ENCODE measurements around the gene TRMT1. TPM values are rescaled to one million over a fixed set of nuclear protein-coding genes. Genes with fewer than 3 reads are reported as not detected.

Gene TRMT1
- total RNA-seq, 1 donor from 2014 or later: 15.8 TPM

DNA sequence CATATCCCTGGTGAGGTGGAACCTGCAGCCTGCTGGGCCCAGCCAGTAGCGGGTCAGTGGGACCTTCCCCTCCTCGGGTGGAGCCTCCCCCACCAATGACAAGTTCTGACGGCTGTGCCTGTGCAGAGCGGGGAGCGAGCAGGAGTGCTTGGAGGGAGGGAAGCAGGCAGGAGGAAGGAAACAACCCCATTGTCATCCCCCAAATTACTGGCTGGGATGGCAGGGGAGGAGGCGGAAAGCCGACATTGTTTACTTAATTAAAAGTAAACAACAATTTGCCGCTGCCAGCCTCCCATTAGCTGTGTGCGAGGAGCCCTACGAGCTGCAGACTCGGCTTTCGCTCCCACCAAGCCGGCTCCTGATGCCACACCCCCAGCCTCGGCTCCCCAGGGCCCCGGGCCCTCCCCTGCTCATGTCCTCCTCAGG lies 59.4 kb downstream of the TRMT1 start:
- ATAC-seq (no peak), DNase-seq (ENCODE audit: low spot score) (no peak)

DNA sequence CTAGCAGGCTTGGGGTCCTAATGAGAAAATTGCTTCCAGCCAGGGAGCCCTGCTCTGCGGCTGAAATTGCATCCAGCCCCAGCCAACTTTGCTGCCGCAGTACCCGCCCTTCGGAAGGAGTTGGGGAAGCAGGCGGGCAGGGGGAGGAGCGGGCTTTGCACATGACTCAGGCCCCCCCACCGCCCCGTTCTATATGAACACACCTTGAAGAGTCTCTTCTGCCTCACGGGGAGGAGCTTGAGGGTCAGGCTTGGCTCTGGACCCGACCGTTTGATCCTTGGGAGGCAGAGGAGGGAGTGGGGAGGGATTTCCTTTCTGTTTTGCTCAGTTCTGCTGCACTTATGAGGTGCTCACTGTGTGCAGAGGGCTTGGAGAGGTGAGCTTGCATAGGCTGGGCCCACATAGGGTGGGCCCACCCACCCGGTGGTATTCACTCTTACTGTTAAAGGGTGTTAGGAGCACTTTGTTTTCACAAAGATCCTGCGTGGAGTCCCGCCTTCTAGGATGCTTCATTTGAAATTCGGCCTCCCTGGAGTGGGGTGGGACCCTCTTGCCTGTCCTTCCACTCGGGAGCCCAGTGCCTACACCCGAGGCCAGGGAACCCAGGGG lies 60.4 kb downstream of the TRMT1 start:
- DNase-seq (ENCODE audit: low spot score) (no peak), ATAC-seq (no peak)

DNA sequence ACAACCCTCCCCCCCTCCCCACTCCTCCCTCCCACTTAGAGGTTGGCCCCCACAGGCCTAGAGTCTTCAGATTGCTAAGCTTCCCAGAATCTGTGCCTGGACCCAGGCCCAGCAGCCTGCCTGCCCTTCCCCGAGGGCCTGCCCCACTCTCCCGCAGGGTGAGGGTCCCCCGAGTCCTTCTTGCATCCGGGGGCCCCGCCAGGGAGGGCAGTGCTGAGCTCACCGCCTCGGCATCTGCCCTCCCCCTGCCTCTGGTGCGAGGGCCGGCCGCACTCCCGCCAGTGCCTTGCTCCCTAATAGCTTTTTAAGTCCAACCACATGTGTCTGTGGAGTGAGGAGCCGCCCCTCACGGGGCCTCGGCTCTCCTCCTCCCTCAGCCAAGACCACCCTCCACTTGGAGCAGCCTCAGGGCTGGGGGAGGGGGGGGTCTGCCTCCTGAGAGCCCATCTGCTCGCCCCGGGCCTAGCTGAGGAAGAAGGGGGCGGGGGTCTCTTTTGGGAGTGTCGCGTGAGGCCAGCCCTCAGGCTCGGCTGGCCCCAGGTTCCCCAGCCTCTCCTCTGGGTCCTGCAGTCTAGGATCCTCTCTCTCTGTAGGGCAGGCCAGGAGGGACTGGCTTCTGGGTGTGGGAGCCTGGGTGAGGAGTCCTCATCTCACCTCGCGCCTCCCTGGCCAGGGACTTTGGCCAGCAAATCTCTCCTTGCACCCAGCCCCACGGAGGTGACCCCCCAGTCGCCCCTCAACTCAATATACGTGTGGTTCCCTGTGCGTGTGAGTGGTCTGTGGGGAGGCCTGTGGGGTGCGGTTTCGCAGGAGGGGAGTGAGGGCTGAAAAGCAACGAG lies 61.1 kb downstream of the TRMT1 start:
- ATAC-seq (peak; percentile 6), DNase-seq (ENCODE audit: low spot score) (no peak)

Other genes with a start within 250 kb of the TRMT1 start
- 22.3 TPM for gene DNASE2, start 235.3 kb downstream of the TRMT1 start, total RNA-seq
- 0.35 TPM for gene KLF1, start 229.5 kb downstream of the TRMT1 start, total RNA-seq
- gene GCDH, start 225.6 kb downstream of the TRMT1 start, total RNA-seq: 109 TPM
- gene SYCE2, start 197.4 kb downstream of the TRMT1 start, total RNA-seq: not detected
- gene FARSA, start 183.0 kb downstream of the TRMT1 start, total RNA-seq: 34.2 TPM
- 1,041 TPM for gene CALR, start 178.1 kb downstream of the TRMT1 start, total RNA-seq
- 42.6 TPM for gene RAD23A, start 170.9 kb downstream of the TRMT1 start, total RNA-seq
- gene GADD45GIP1, start 159.5 kb downstream of the TRMT1 start, total RNA-seq: 12.0 TPM
- gene DAND5, start 147.2 kb downstream of the TRMT1 start, total RNA-seq: not detected
- 41.4 TPM for gene NFIX, start 121.3 kb downstream of the TRMT1 start, total RNA-seq
- 1.5 TPM for gene LYL1, start 13.9 kb downstream of the TRMT1 start, total RNA-seq
- 26.7 TPM for gene NACC1, start 1.5 kb upstream of the TRMT1 start, total RNA-seq
- gene STX10, start 33.6 kb upstream of the TRMT1 start, total RNA-seq: 22.7 TPM
- 26.5 TPM for gene IER2, start 33.7 kb upstream of the TRMT1 start, total RNA-seq